Measurements from ENCODE around the gene C11orf24.

C11orf24 gene

GRCh38 chr11:68271781-68272608 lies at the start of gene C11orf24:
Gene C11orf24, minus strand, starts transcription at chr11:68271973. Its CDS starts 8,206 bp downstream, at chr11:68263767.
- TF ChIP-seq ZFX (IDR thresholded peaks at IDR 0.05) (peak; percentile 90), CTCF (conservative IDR thresholded peaks at IDR 0.05) (no peak)
- peak within 1 kb of the TSS; percentile 86 for H3K27ac ChIP-seq

DNA sequence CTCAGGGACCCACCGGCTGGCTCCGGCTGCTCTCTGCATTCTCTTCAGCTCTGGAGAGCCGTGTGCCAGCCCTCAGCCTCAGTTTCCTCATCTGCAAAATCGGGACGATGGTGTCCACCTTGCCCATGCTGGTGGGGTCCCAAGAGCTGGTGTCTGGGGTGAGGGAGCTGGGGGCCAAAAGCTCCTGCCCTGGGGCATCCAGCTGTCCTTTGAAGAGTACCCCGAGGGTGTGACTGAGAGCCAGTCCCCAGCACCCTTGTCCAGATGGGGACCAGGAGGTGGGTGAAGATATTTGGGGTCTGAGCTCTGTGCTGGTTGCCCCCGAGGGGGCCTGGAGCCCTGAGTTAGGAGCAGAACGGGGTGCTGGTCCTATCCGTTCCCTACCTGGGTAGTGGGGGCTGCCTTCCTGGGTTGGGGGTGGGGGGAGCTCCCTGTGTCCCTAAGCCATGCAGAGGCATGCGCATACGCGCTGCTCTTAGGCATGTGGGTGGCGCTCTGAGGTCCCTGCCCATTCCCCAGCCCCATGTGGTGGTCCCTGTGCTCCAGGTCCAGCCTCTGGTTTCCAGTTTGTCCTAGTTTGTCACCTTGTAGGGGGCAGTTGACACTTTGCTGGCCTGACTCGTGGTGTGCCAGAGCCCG lies 45.5 kb upstream of the C11orf24 start:
- TF ChIP-seq ZFX (IDR thresholded peaks at IDR 0.05), result no peak
- H3K27ac ChIP-seq, result peak overlapping the region; percentile 13

DNA sequence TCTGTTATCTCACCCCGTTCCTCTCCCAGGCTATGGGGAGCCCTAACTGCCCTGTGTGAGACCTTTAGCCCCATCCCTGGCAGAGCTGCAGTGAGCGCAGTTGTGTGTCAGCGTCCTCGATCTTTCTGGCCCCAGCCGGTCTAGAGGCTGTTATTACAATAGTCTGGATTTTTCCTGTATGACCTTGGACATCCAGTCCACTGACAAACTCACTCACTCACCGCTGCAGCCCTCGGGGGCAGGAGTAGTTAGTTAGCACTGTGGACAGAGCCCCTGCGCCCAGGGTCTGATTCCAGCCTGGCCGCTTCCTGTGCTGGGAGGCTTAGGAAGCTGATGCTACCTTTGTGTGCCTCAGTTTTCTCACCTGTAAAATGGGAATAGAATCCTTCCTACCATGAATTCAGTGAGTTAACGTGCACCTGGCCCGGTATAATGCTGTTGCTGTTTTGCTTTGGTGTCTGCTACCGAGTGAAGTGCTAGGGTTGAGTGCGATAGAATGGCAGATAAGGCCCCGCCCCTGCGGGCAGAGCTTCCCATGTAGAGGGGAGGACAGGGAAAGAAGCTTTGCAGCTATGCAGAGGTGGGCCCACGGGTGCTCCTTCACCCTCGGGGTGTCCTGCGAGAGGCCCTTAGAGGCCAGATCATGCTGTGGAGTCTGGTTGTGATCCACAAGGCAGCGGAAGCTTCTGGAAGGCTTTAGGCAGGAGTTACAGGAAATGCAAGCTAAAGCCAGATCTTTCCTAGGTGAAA lies 43.6 kb upstream of the C11orf24 start:
- TF ChIP-seq CTCF (conservative IDR thresholded peaks at IDR 0.05) (no peak), ZFX (IDR thresholded peaks at IDR 0.05) (no peak)
- H3K27ac ChIP-seq, result peak overlapping the region; percentile 90

DNA sequence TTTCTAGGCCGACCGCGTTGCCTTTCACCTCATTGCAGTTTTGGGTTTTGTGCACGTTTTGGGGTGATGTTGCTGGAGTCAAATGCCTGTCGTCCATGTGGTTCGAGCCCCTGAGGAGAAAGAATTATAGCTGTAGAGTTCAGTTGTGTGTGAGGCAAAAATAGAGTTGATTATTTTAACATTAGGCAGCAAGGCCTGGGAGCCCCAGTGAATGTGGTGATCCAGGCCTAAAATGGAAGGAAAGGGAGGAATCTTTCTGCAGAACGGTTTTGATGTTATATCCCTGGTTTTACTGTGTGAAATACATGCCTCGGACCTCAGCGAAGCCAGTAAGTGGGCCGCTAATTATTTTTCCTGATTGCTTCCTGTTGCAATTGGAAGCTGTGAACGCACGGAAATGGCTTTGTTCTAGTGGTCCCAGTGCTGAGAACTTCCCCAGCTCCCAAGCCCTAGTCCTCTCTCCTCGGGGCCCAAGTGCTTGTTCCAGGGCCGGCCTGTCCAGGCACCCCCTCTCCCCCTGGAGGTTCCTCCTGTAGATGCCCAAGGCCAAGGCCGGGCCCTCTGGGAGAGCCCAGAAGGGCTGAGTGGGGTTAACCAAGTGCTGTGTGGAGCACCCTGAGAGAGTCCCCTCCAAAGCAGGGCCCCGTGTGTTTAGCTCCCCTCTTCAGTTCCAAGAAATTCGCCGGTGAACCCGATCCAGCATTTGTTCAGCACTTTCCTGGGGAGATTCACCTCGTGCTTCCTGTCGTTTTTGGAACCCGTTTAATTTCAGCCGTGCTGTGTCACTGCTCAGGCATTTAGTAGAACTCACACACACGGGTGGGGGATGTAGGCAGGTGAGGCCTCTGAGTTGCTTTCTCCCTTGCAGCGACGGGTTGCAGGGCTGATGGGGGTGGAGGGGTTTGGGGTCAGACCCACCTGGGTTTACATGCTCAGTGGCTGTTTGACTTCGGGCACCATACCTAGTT lies 42.7 kb upstream of the C11orf24 start:
- peak overlapping the region; percentile 90 for H3K27ac ChIP-seq
- TF ChIP-seq ZFX (IDR thresholded peaks at IDR 0.05), result no peak
- TF ChIP-seq CTCF (conservative IDR thresholded peaks at IDR 0.05), result no peak

DNA sequence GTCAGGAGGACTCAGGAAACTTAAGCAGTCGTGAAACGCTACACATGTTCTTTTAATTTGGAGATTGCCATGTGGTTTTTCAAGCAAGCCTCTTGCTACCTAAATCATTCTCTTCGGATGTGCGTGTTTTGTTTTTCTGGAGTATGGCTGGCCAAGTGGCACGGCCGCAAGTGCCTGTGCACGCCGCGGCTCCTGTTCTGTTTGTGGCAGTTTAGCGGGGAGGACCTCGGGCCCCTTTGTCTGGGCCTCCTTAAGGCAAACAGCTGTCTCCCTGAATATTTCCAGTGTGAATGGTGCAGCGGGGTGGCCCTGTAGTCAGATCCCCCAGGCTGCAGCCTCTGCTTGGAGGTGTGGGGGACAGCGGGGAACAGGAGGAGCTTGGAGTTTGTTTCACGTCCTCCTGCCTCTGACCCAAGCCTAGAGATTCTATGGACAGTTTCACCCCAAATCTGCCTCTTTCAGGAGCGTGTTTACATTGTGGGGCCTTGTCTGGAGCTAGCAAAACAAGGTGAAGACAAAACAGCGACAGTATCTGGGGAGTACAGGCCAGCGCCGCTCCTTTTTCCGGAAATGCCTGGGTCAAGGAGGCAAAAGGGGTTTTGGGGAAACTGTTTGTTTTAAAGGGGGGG lies 41.9 kb upstream of the C11orf24 start:
- TF ChIP-seq ZFX (IDR thresholded peaks at IDR 0.05), result no peak
- no peak for TF ChIP-seq CTCF (conservative IDR thresholded peaks at IDR 0.05)
- peak overlapping the region; percentile 90 for H3K27ac ChIP-seq

DNA sequence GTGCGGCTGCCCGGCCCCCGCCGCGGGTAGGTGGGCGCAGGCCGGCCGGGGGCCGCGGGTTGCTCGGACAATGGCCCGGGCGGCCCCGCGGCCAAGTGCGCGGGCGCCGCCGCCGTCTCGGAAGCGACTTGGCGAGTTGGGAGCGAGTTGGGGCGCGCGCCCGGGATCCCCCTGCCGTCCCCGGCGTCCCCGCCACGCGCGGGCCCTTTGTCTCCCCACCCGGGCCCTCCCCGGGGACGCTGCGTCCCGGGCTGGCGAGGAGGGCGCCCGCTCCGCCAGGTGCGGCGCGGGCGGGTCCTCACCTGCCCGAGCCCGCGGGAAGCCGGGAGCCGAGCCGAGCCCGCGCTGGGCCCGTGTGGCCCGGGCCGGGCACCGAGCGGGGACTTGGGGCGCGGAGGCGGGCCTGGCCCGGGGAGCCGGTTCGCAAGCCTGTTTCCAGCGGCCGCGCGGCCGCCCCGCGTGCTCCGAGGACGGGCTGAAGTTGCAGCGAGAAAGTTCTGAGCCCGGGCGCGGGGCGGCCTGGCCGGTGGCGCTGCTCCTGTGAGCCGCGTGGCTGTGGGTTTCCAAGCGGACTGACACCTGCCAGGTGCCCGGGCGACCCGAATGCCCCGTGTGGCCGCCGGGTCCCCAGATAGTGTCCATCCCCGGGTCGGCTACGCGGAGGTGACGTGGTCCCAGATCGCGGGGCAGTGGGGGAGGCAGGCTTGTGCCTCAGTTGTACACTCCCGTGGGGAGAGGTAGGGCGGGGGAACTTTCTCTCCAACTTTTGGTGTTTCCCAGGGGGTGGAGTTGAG lies 41.2 kb upstream of the C11orf24 start:
- H3K27ac ChIP-seq, result peak overlapping the region; percentile 90

More for the DNA sequence above, 41.2 kb upstream of the C11orf24 start:
- TF ChIP-seq CTCF (conservative IDR thresholded peaks at IDR 0.05) (no peak), ZFX (IDR thresholded peaks at IDR 0.05) (peak; percentile 97)

All from C4-2B (cell line).